ENCODE data around the gene FHOD3.

- TF ChIP-seq EZH2 (IDR thresholded peaks at IDR 0.05; ENCODE audit: borderline replicate concordance, low read length), result no peak
- no peak for TF ChIP-seq CTCF (conservative IDR thresholded peaks at IDR 0.05 in 1 of 2, IDR thresholded peaks at IDR 0.05 in 1 of 2; ENCODE audit: extremely low read depth in 1 of 2, insufficient read depth in 1 of 2, low read depth in 1 of 2, low read length in 2 of 2)
Measured at GRCh38 chr18:36295880-36296301, 1.6 kb upstream of the FHOD3 start.

Data from mammary epithelial cell (primary cell).